ENCODE results near the gene ZBTB4. TPM values are rescaled to one million over a fixed set of nuclear protein-coding genes. Genes with fewer than 3 reads are reported as not detected.
A peak's percentile ranks its signal among the peaks of the same experiment; 100 is the strongest.

The ZBTB4 gene
- total and polyA plus RNA-seq, 9 of the 15 experiments (the other 6 are each of a cell fraction or from before 2014, with no cell fraction given), result 0.92 to 6.9 (median 3.3) TPM

GRCh38 chr17:7475764-7476422 lies 3.5 kb downstream of the ZBTB4 start (continued):
- TF ChIP-seq, protein P1, sequence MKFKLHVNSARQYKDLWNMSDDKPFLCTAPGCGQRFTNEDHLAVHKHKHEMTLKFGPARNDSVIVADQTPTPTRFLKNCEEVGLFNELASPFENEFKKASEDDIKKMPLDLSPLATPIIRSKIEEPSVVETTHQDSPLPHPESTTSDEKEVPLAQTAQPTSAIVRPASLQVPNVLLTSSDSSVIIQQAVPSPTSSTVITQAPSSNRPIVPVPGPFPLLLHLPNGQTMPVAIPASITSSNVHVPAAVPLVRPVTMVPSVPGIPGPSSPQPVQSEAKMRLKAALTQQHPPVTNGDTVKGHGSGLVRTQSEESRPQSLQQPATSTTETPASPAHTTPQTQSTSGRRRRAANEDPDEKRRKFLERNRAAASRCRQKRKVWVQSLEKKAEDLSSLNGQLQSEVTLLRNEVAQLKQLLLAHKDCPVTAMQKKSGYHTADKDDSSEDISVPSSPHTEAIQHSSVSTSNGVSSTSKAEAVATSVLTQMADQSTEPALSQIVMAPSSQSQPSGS (CRISPR knock-in tag; IDR thresholded peaks at IDR 0.05), result no peak
- TF ChIP-seq SNRNP70 (optimal IDR thresholded peaks at IDR 0.05; ENCODE audit: low read depth, low read length), result no peak
- TF ChIP-seq, protein P2, sequence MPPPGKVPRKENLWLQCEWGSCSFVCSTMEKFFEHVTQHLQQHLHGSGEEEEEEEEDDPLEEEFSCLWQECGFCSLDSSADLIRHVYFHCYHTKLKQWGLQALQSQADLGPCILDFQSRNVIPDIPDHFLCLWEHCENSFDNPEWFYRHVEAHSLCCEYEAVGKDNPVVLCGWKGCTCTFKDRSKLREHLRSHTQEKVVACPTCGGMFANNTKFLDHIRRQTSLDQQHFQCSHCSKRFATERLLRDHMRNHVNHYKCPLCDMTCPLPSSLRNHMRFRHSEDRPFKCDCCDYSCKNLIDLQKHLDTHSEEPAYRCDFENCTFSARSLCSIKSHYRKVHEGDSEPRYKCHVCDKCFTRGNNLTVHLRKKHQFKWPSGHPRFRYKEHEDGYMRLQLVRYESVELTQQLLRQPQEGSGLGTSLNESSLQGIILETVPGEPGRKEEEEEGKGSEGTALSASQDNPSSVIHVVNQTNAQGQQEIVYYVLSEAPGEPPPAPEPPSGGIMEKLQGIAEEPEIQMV (tag; conservative IDR thresholded peaks at IDR 0.05; ENCODE audit: low read depth), result no peak
- TF ChIP-seq ELF1 (tag; IDR thresholded peaks at IDR 0.05), result no peak
- peak in 1 of 3 experiments; percentile 60 for TF ChIP-seq YY1 (IDR thresholded peaks at IDR 0.05; ENCODE audit: borderline replicate concordance in 1 of 3, control insufficient read depth in 1 of 3, extremely low read depth in 1 of 3, insufficient read depth in 3 of 3, insufficient read length in 1 of 3, insufficient replicate concordance in 2 of 3, low read depth in 1 of 3, low read length in 2 of 3)
- no peak for TF ChIP-seq ARHGAP35 (IDR thresholded peaks at IDR 0.05; ENCODE audit: partially characterized antibody)
- no peak for TF ChIP-seq NFXL1 (CRISPR knock-in tag; IDR thresholded peaks at IDR 0.05)
- TF ChIP-seq CREB5 (CRISPR knock-in tag; IDR thresholded peaks at IDR 0.05), result no peak
- no peak for TF ChIP-seq SIRT6 (IDR thresholded peaks at IDR 0.05; ENCODE audit: low read depth, low read length)
- TF ChIP-seq HDAC6 (IDR thresholded peaks at IDR 0.05; ENCODE audit: low read depth, low read length), result no peak
- TF ChIP-seq ZNF175 (CRISPR knock-in tag; IDR thresholded peaks at IDR 0.05; ENCODE audit: low read depth), result no peak
- TF ChIP-seq, protein P3, sequence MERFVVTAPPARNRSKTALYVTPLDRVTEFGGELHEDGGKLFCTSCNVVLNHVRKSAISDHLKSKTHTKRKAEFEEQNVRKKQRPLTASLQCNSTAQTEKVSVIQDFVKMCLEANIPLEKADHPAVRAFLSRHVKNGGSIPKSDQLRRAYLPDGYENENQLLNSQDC (CRISPR knock-in tag; IDR thresholded peaks at IDR 0.05), result no peak
- TF ChIP-seq, protein P4, sequence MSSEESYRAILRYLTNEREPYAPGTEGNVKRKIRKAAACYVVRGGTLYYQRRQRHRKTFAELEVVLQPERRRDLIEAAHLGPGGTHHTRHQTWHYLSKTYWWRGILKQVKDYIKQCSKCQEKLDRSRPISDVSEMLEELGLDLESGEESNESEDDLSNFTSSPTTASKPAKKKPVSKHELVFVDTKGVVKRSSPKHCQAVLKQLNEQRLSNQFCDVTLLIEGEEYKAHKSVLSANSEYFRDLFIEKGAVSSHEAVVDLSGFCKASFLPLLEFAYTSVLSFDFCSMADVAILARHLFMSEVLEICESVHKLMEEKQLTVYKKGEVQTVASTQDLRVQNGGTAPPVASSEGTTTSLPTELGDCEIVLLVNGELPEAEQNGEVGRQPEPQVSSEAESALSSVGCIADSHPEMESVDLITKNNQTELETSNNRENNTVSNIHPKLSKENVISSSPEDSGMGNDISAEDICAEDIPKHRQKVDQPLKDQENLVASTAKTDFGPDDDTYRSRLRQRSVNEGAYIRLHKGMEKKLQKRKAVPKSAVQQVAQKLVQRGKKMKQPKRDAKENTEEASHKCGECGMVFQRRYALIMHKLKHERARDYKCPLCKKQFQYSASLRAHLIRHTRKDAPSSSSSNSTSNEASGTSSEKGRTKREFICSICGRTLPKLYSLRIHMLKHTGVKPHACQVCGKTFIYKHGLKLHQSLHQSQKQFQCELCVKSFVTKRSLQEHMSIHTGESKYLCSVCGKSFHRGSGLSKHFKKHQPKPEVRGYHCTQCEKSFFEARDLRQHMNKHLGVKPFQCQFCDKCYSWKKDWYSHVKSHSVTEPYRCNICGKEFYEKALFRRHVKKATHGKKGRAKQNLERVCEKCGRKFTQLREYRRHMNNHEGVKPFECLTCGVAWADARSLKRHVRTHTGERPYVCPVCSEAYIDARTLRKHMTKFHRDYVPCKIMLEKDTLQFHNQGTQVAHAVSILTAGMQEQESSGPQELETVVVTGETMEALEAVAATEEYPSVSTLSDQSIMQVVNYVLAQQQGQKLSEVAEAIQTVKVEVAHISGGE (CRISPR knock-in tag; IDR thresholded peaks at IDR 0.05), result no peak
- TF ChIP-seq, protein P5, sequence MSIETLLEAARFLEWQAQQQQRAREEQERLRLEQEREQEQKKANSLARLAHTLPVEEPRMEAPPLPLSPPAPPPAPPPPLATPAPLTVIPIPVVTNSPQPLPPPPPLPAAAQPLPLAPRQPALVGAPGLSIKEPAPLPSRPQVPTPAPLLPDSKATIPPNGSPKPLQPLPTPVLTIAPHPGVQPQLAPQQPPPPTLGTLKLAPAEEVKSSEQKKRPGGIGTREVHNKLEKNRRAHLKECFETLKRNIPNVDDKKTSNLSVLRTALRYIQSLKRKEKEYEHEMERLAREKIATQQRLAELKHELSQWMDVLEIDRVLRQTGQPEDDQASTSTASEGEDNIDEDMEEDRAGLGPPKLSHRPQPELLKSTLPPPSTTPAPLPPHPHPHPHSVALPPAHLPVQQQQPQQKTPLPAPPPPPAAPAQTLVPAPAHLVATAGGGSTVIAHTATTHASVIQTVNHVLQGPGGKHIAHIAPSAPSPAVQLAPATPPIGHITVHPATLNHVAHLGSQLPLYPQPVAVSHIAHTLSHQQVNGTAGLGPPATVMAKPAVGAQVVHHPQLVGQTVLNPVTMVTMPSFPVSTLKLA (conservative IDR thresholded peaks at IDR 0.05), result peak in 1 of 2 experiments; percentile 62; a peak in 2 of 4 replicates
- no peak for TF ChIP-seq POLR2AphosphoS2 (IDR thresholded peaks at IDR 0.05; ENCODE audit: low read length)
